Loucy (cell line): Measurements from ENCODE around the gene AQP12A.
"Not testable (repeated sequence)": the region's sequence is repeated elsewhere in the genome, so short reads cannot be mapped to it uniquely, and the experiment has no call there.

Experiments
- EZH2phosphoT487 ChIP-seq: fragments of 200-600 bp; IDR thresholded peaks from 2 replicates; pipeline ENCODE4 v1.6.1; 2018; ENCODE audit warnings: antibody characterized with exemption, mild to moderate bottlenecking, moderate library complexity, borderline replicate concordance
- TF ChIP-seq, protein P1 (sequence below): fragments of 200-600 bp; sonication (generic); conservative IDR thresholded peaks from 2 replicates; pipeline ENCODE4 v1.5.1; 2014; ENCODE audit warnings: mild to moderate bottlenecking, antibody characterized with exemption, low read length

DNA sequence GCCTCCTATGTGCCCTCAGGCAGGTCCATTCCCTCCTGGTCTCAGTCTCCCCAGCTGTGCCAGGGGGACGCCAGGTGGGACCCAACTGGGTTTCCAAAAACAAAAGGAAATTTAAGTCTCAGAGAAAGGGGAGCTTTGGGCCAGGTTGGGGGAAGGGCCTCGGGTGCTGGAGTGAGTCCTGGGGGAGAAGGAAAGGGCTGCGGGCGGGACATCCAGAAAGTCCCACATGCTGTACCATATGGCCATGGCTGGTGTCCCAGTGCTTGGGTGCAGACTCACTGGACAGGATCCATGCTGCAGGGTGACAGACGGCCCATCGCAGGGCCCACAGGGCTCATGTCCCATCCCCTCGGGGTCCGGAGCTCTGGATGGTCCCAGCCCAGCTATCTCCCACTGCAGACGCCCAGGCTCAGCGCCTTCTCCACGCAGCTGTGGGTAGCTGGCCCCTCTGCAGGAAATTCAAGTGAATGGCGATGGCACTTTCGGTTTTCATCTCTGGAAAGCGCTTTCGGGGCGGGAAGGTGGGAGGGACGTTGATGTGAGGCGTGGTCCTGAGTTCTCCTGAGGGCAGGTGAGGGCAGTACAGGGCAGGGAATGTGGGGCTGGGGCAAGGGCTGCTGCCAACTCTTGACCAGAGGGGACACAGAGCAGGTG, 1.1 kb upstream of the AQP12A start:
- TF ChIP-seq, protein P1, sequence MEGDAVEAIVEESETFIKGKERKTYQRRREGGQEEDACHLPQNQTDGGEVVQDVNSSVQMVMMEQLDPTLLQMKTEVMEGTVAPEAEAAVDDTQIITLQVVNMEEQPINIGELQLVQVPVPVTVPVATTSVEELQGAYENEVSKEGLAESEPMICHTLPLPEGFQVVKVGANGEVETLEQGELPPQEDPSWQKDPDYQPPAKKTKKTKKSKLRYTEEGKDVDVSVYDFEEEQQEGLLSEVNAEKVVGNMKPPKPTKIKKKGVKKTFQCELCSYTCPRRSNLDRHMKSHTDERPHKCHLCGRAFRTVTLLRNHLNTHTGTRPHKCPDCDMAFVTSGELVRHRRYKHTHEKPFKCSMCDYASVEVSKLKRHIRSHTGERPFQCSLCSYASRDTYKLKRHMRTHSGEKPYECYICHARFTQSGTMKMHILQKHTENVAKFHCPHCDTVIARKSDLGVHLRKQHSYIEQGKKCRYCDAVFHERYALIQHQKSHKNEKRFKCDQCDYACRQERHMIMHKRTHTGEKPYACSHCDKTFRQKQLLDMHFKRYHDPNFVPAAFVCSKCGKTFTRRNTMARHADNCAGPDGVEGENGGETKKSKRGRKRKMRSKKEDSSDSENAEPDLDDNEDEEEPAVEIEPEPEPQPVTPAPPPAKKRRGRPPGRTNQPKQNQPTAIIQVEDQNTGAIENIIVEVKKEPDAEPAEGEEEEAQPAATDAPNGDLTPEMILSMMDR = not testable (repeated sequence)
- not testable (repeated sequence) for TF ChIP-seq EZH2phosphoT487
